ENCODE measurements around the gene DNLZ.

DNLZ gene

GRCh38 chr9:136343121-136343883 is 20.2 kb downstream of the DNLZ start:
- no peak overlapping the region for H3K27ac ChIP-seq
- TF ChIP-seq CTCF (conservative IDR thresholded peaks at IDR 0.05), result no peak

GRCh38 chr9:136342181-136343120 is 21.1 kb downstream of the DNLZ start:
- H3K27ac ChIP-seq, result no peak overlapping the region
- no peak for TF ChIP-seq CTCF (conservative IDR thresholded peaks at IDR 0.05)

- TF ChIP-seq CTCF (conservative IDR thresholded peaks at IDR 0.05), result no peak
- no peak overlapping the region for H3K27ac ChIP-seq
Observed at GRCh38 chr9:136341769-136342168, 21.8 kb downstream of the DNLZ start.

GRCh38 chr9:136341042-136341655 is 22.4 kb downstream of the DNLZ start:
- H3K27ac ChIP-seq, result no peak overlapping the region
- TF ChIP-seq CTCF (conservative IDR thresholded peaks at IDR 0.05), result no peak

- no peak overlapping the region for H3K27ac ChIP-seq
- no peak for TF ChIP-seq CTCF (conservative IDR thresholded peaks at IDR 0.05)
Observed at GRCh38 chr9:136340356-136341041, 23.0 kb downstream of the DNLZ start.

- H3K27ac ChIP-seq, result no peak overlapping the region
- no peak for TF ChIP-seq CTCF (conservative IDR thresholded peaks at IDR 0.05)
Observed at GRCh38 chr9:136339958-136340310, 23.6 kb downstream of the DNLZ start.

Measured in VCaP (cell line).